ENCODE data around the gene VRTN.
"Not testable (repeated sequence)": the region's sequence is repeated elsewhere in the genome, so short reads cannot be mapped to it uniquely, and the experiment has no call there.

The VRTN gene

GRCh38 chr14:74349757-74350156 lies 1.5 kb downstream of the VRTN start:
- DNase-seq = no peak

GRCh38 chr14:74350211-74350927 lies 2.1 kb downstream of the VRTN start:
- DNase-seq = no peak

GRCh38 chr14:74350928-74351323 lies 2.7 kb downstream of the VRTN start:
- no peak for DNase-seq

GRCh38 chr14:74356892-74357575 lies 8.8 kb downstream of the VRTN start:
- no peak for DNase-seq

GRCh38 chr14:74357585-74357984 lies 9.3 kb downstream of the VRTN start:
- no peak for DNase-seq

- no peak for DNase-seq
Measured at GRCh38 chr14:74358176-74358829, 10.0 kb downstream of the VRTN start.

GRCh38 chr14:74360163-74360562 lies 11.9 kb downstream of the VRTN start:
- no peak for DNase-seq

- DNase-seq = peak; percentile 64 to 68
Measured at GRCh38 chr14:74362361-74362915, 14.2 kb downstream of the VRTN start.

- DNase-seq = no peak
Measured at GRCh38 chr14:74364271-74364880, 16.1 kb downstream of the VRTN start.

- DNase-seq = no peak
Measured at GRCh38 chr14:74368026-74368425, 19.8 kb downstream of the VRTN start.

GRCh38 chr14:74368441-74368840 lies 20.2 kb downstream of the VRTN start:
- no peak for DNase-seq

GRCh38 chr14:74377976-74378690 lies 29.9 kb downstream of the VRTN start:
- DNase-seq = no peak

- DNase-seq = no peak
Measured at GRCh38 chr14:74380172-74380571, 31.9 kb downstream of the VRTN start.

GRCh38 chr14:74380845-74381244 lies 32.6 kb downstream of the VRTN start:
- DNase-seq = no peak

GRCh38 chr14:74381571-74381970 lies 33.3 kb downstream of the VRTN start:
- DNase-seq = not testable (repeated sequence)

- DNase-seq = no peak
Measured at GRCh38 chr14:74382231-74382630, 34.0 kb downstream of the VRTN start.

GRCh38 chr14:74389980-74390379 lies 41.7 kb downstream of the VRTN start:
- no peak for DNase-seq

- DNase-seq = not testable (repeated sequence)
Measured at GRCh38 chr14:74390505-74390904, 42.2 kb downstream of the VRTN start.

- no peak for DNase-seq
Measured at GRCh38 chr14:74391479-74391878, 43.2 kb downstream of the VRTN start.

GRCh38 chr14:74392616-74393570 lies 44.6 kb downstream of the VRTN start:
- DNase-seq = no peak

- no peak for DNase-seq
Measured at GRCh38 chr14:74394549-74394948, 46.3 kb downstream of the VRTN start.
